Effector CD8-positive, alpha-beta T cell (primary cell): ENCODE measurements around the gene DNAL4.

Source experiments
- DNase-seq: peaks from one replicate; lab custom pipeline; 2025; lab: John Stamatoyannopoulos, UW

The DNAL4 gene

GRCh38 chr22:38786631-38787030 lies 7.3 kb downstream of the DNAL4 start:
- no peak for DNase-seq

GRCh38 chr22:38784856-38785255 lies 9.1 kb downstream of the DNAL4 start:
- DNase-seq: no peak

GRCh38 chr22:38784035-38784434 lies 9.9 kb downstream of the DNAL4 start:
- DNase-seq: no peak

- DNase-seq: no peak
Observed at GRCh38 chr22:38783095-38783615, 10.8 kb downstream of the DNAL4 start.

- DNase-seq: no peak
Observed at GRCh38 chr22:38782402-38783094, 11.4 kb downstream of the DNAL4 start.

- DNase-seq: no peak
Observed at GRCh38 chr22:38781033-38781432, 12.9 kb downstream of the DNAL4 start.

- no peak for DNase-seq
Observed at GRCh38 chr22:38777087-38777671, 16.8 kb downstream of the DNAL4 start.

GRCh38 chr22:38776086-38776485 lies 17.9 kb downstream of the DNAL4 start:
- DNase-seq: no peak

- no peak for DNase-seq
Observed at GRCh38 chr22:38775656-38776055, 18.3 kb downstream of the DNAL4 start.

GRCh38 chr22:38774496-38775166 lies 19.3 kb downstream of the DNAL4 start:
- no peak for DNase-seq

- DNase-seq: no peak
Observed at GRCh38 chr22:38773363-38773946, 20.5 kb downstream of the DNAL4 start.

- no peak for DNase-seq
Observed at GRCh38 chr22:38772623-38772873, 21.4 kb downstream of the DNAL4 start.

- no peak for DNase-seq
Observed at GRCh38 chr22:38770257-38770949, 23.5 kb downstream of the DNAL4 start.

- DNase-seq: no peak
Observed at GRCh38 chr22:38768036-38768435, 25.9 kb downstream of the DNAL4 start.

- no peak for DNase-seq
Observed at GRCh38 chr22:38767313-38767712, 26.6 kb downstream of the DNAL4 start.

- DNase-seq: peak; percentile 33
Observed at GRCh38 chr22:38766076-38766777, 27.7 kb downstream of the DNAL4 start.

- no peak for DNase-seq
Observed at GRCh38 chr22:38762551-38762983, 31.4 kb downstream of the DNAL4 start.

- DNase-seq: no peak
Observed at GRCh38 chr22:38761202-38762162, 32.5 kb downstream of the DNAL4 start.

- no peak for DNase-seq
Observed at GRCh38 chr22:38760477-38761201, 33.3 kb downstream of the DNAL4 start.

GRCh38 chr22:38759005-38759404 lies 34.9 kb downstream of the DNAL4 start:
- DNase-seq: no peak
